HepG2 (cell line): ENCODE measurements around the gene HNRNPA0.

Source experiments
- HDAC2 ChIP-seq: sonication (generic); formaldehyde crosslinking; IDR thresholded peaks from 2 replicates; pipeline ENCODE4 v1.4.0; 2020; ENCODE audit warnings: missing genetic modification reagents
- MAX ChIP-seq: IDR thresholded peaks from 2 replicates; pipeline ENCODE4 v1.6.1; 2012; ENCODE audit warnings: inconsistent platforms
- POLR2A ChIP-seq, 2 experiments: IDR thresholded peaks; 2 replicates each; pipeline ENCODE4 v1.6.1; 2011; ENCODE audit warnings: low read depth in 2 of 2, low read length in 2 of 2, mild to moderate bottlenecking in 1 of 2, moderate library complexity in 1 of 2; ENCODE audit not compliant: insufficient read depth in 1 of 2
- YY1 ChIP-seq: IDR thresholded peaks from 2 replicates; pipeline ENCODE4 v1.6.1; 2011; ENCODE audit warnings: low read length, low read depth, moderate library complexity, mild to moderate bottlenecking; ENCODE audit not compliant: insufficient read depth, insufficient replicate concordance

- TF ChIP-seq MAX (no peak), YY1 (no peak), POLR2A (IDR thresholded peaks at IDR 0.05; ENCODE audit: insufficient read depth in 1 of 2, low read depth in 2 of 2, low read length in 2 of 2) (no peak), HDAC2 (CRISPR knock-in tag) (no peak)
These were observed 4.6 kb upstream of the HNRNPA0 start for GRCh38 chr5:137758715-137759306.
